ENCODE measurements around the gene ZBTB20. TPM values are rescaled to one million over a fixed set of nuclear protein-coding genes. Genes with fewer than 3 reads are reported as not detected.

ZBTB20 gene
- total and polyA plus RNA-seq, 5 experiments from 2014 or later: 16.5 to 50.8 (median 22.0) TPM

DNA sequence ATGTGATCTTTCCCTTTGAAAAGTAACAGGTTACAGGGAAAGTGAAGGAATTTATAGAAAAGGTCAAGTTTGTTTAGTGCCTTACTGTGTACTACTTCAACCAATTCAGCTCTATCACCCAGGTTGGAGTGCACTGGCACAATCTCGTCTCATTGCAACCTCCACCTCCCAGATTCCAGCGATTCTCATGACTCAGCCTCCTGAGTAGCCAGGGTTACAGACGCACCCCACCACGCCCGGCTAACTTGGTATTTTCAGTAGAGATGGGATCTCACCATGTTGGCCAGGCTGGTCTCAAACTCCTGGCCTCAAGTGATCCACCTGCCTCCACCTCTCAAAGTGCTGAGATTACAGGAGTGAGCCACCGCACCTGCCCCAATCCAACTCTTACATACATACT, 279.7 kb downstream of the ZBTB20 start:
- peaks cover 3 to 13% (median 7%) of the 10 kb centered on the region in 3 donors for H3K36me3 Mint-ChIP-seq
- H3K9me3 Mint-ChIP-seq: no peaks in the 10 kb centered on the region
- DNase-seq (no peak), ATAC-seq (no peak)
- peak overlapping the region in 2 of 10 donors; percentile 6 to 47 for H3K27ac Mint-ChIP-seq
- H3K27me3 Mint-ChIP-seq: no peaks in the 10 kb centered on the region
- H3K4me3 Mint-ChIP-seq: no peak overlapping the region
- peaks cover 23 to 53% (median 48%) of the 10 kb centered on the region in 4 donors for H3K4me1 Mint-ChIP-seq
- POLR2A ChIA-PET: no interaction called here

DNA sequence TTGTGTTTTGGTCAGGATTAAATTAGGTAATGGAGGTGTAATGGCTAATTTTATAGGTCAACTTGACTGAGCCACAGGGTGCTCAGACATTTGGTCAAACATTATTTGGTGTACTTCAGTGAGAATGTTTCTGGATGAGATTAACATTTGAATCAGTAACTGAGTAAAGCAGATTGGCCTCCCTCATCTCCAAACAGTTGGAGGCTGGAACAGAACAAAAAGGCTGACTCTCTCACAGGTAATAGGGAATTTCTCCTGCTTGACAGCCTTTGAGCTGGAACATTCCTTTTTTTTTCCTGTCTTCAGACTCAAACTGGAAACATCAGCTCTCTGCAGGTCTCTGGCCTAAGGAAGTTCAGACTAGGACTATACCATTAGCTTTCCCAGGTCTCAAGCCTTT, 280.7 kb downstream of the ZBTB20 start:
- Mint-ChIP-seq H3K9me3 (no peaks in the 10 kb centered on the region), H3K27ac (peak overlapping the region in 2 of 10 donors; percentile 39 to 41)

GRCh38 chr3:114864970-114865369, 282.1 kb downstream of the ZBTB20 start:
- Mint-ChIP-seq H3K36me3 (no peaks in the 10 kb centered on the region), H3K4me1 (peaks cover 20 to 56% (median 50%) of the 10 kb centered on the region in 4 donors), H3K27ac (peak overlapping the region in 3 of 10 donors; percentile 4 to 48 (median 7)), H3K4me3 (no peak overlapping the region), H3K9me3 (no peaks in the 10 kb centered on the region), H3K27me3 (no peaks in the 10 kb centered on the region)
- no peak for ATAC-seq
- no peak for DNase-seq
- POLR2A ChIA-PET: no interaction called here

More for the DNA sequence above, 280.7 kb downstream of the ZBTB20 start:
- H3K36me3 Mint-ChIP-seq: peaks cover 0 to 5% (median 3%) of the 10 kb centered on the region in 3 donors
- DNase-seq (no peak), ATAC-seq (no peak)
- POLR2A ChIA-PET: no interaction called here
- no peak overlapping the region for H3K4me3 Mint-ChIP-seq
- peaks cover 22 to 50% (median 46%) of the 10 kb centered on the region in 4 donors for H3K4me1 Mint-ChIP-seq
- no peaks in the 10 kb centered on the region for H3K27me3 Mint-ChIP-seq

DNA sequence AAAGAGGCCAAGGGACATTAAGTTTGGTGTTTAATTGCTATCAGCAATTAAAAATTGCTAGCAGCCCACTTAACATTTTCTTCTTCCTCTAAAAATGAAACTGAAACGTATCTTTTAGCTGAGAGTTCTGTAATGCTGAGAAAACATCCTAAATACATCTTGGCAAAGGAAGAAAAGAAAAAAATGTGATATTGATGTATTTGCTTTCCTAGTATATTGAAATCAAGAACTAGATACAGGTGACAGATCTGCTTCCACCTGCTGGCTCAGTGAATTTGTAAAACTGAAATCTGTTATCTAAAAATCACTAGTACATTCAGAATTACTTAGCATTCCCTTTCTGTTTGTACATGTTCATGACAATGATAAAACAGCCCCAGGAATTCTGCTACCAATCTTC, 283.2 kb downstream of the ZBTB20 start:
- ATAC-seq (no peak), DNase-seq (peak in 2 of 10 donors; percentile 8 to 11)
- Mint-ChIP-seq H3K9me3 (no peaks in the 10 kb centered on the region), H3K4me3 (peak overlapping the region; percentile 49 to 76 (median 63)), H3K27me3 (no peaks in the 10 kb centered on the region), H3K36me3 (peaks cover 0 to 2% (median 0%) of the 10 kb centered on the region in 3 donors), H3K4me1 (peaks cover 24 to 62% (median 55%) of the 10 kb centered on the region in 4 donors), H3K27ac (peak overlapping the region; percentile 32 to 84 (median 68))
- POLR2A ChIA-PET: no interaction called here

DNA sequence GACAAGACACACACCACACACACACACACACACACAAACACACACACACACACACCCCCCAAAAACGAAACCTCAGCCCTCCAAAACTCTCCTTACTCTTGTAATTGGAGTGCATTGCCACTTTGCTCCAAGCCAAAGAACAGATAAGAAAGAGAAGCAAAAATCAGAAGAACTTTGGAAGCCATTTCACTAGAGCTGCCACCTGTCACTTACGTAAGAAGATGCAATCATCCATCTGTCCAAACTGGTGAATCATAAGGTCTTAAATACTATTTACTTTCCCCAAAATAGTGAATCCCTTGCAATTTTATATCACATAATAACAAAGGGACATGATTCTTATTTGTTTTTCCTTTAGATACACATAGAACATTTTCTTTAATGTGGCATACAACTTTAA, 285.4 kb downstream of the ZBTB20 start:
- no peaks in the 10 kb centered on the region for H3K9me3 Mint-ChIP-seq
- no peak overlapping the region for H3K4me3 Mint-ChIP-seq
- peak overlapping the region in 4 of 10 donors; percentile 6 to 59 (median 35) for H3K27ac Mint-ChIP-seq
- POLR2A ChIA-PET: no interaction called here
- DNase-seq (no peak), ATAC-seq (no peak)
- H3K36me3 Mint-ChIP-seq: peaks cover 0 to 2% (median 0%) of the 10 kb centered on the region in 3 donors
- peaks cover 18 to 66% (median 62%) of the 10 kb centered on the region in 4 donors for H3K4me1 Mint-ChIP-seq
- H3K27me3 Mint-ChIP-seq: no peaks in the 10 kb centered on the region

GRCh38 chr3:114860531-114860930, 286.6 kb downstream of the ZBTB20 start:
- Mint-ChIP-seq H3K4me3 (no peak overlapping the region), H3K36me3 (peaks cover 0 to 2% (median 0%) of the 10 kb centered on the region in 3 donors), H3K4me1 (peaks cover 17 to 61% (median 59%) of the 10 kb centered on the region in 4 donors), H3K9me3 (no peaks in the 10 kb centered on the region), H3K27me3 (no peaks in the 10 kb centered on the region), H3K27ac (no peak overlapping the region)
- ATAC-seq (peak in 1 of 2 donors; percentile 33), DNase-seq (no peak)
- POLR2A ChIA-PET: no interaction called here

DNA sequence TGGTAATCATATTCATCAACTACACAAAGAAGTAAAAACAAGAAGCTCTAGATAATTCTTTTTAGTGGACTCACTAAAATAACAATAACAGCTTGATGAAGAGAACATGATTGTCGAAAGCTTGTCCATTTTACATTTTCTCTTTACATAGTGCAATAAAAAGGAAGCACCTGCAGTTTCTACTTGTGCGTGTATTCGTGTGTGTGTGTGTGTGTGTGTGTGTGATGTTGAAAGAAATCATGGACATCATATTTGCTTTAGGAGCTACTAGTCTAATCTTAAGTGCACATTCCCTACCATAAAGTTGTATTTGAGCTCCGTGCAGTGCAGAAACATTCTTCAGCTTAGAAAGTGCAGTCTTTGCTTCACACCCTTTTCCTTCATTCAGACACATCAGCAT, 288.8 kb downstream of the ZBTB20 start:
- ATAC-seq (no peak), DNase-seq (no peak)
- Mint-ChIP-seq H3K27me3 (no peaks in the 10 kb centered on the region), H3K4me3 (no peak overlapping the region), H3K27ac (no peak overlapping the region), H3K4me1 (peaks cover 18 to 55% (median 41%) of the 10 kb centered on the region in 4 donors), H3K9me3 (no peaks in the 10 kb centered on the region), H3K36me3 (peaks cover 0 to 11% (median 4%) of the 10 kb centered on the region in 3 donors)
- POLR2A ChIA-PET: no interaction called here

DNA sequence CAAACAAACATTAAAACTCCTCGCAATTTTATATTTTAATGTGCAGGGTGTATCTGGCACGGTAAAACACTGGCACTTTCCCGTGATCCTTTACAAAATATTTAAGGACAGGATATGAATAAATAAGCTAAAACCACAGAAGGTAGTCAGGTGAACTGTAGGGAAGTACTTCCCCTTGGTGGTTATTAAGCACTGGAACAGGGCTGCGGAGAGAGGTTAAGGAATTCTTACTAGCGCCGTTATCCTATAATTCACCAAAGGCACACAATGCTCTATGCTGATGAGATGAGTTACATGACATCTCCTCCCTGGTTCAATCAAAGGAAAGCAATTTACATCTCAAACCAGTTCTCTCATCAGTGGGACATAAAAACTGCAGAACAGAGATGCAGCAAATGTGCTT, 289.8 kb downstream of the ZBTB20 start:
- POLR2A ChIA-PET: no interaction called here
- H3K27ac Mint-ChIP-seq: no peak overlapping the region

DNA sequence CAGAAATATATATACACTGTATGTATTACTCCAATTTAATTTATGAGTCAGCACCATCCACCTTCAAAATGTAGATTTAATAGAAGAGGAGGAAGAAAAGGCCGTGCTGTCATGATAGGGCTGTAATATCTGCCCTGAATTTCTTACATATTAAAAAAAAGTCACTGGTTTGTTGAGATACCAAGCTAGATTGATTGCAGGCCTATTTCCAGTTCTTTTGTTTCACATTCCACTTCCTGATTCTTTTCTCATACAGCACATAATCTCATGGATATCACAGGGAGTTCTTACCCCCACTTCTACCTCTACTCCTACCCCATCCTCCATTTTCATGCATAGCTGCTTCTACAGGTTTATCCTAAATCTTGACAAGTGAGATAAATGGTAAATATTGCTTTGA, 290.3 kb downstream of the ZBTB20 start:
- Mint-ChIP-seq H3K27ac (no peak overlapping the region), H3K4me3 (no peak overlapping the region), H3K4me1 (peaks cover 15 to 59% (median 32%) of the 10 kb centered on the region in 4 donors), H3K36me3 (peaks cover 0 to 14% (median 4%) of the 10 kb centered on the region in 3 donors), H3K9me3 (no peaks in the 10 kb centered on the region), H3K27me3 (no peaks in the 10 kb centered on the region)
- ATAC-seq (no peak), DNase-seq (no peak)
- POLR2A ChIA-PET: no interaction called here

More for the DNA sequence above, 289.8 kb downstream of the ZBTB20 start:
- H3K27me3 Mint-ChIP-seq: no peaks in the 10 kb centered on the region
- peaks cover 15 to 59% (median 33%) of the 10 kb centered on the region in 4 donors for H3K4me1 Mint-ChIP-seq
- H3K9me3 Mint-ChIP-seq: no peaks in the 10 kb centered on the region
- H3K36me3 Mint-ChIP-seq: peaks cover 0 to 14% (median 4%) of the 10 kb centered on the region in 3 donors
- H3K4me3 Mint-ChIP-seq: no peak overlapping the region
- no peak for ATAC-seq
- DNase-seq: no peak

- Mint-ChIP-seq H3K36me3 (peaks cover 0 to 14% (median 4%) of the 10 kb centered on the region in 3 donors), H3K27ac (no peak overlapping the region), H3K9me3 (no peaks in the 10 kb centered on the region), H3K27me3 (no peaks in the 10 kb centered on the region), H3K4me3 (no peak overlapping the region), H3K4me1 (peaks cover 13 to 49% (median 27%) of the 10 kb centered on the region in 4 donors)
- POLR2A ChIA-PET: no interaction called here
- ATAC-seq (no peak), DNase-seq (no peak)
Observed at GRCh38 chr3:114855839-114856238, 291.2 kb downstream of the ZBTB20 start.

GRCh38 chr3:114852966-114853365, 294.1 kb downstream of the ZBTB20 start:
- DNase-seq (no peak), ATAC-seq (no peak)
- no peaks in the 10 kb centered on the region for H3K9me3 Mint-ChIP-seq
- H3K4me1 Mint-ChIP-seq: peaks cover 9 to 37% (median 13%) of the 10 kb centered on the region in 4 donors
- POLR2A ChIA-PET: no interaction called here
- no peaks in the 10 kb centered on the region for H3K27me3 Mint-ChIP-seq
- peaks cover 0 to 12% (median 4%) of the 10 kb centered on the region in 3 donors for H3K36me3 Mint-ChIP-seq
- H3K4me3 Mint-ChIP-seq: no peak overlapping the region
- H3K27ac Mint-ChIP-seq: no peak overlapping the region

DNA sequence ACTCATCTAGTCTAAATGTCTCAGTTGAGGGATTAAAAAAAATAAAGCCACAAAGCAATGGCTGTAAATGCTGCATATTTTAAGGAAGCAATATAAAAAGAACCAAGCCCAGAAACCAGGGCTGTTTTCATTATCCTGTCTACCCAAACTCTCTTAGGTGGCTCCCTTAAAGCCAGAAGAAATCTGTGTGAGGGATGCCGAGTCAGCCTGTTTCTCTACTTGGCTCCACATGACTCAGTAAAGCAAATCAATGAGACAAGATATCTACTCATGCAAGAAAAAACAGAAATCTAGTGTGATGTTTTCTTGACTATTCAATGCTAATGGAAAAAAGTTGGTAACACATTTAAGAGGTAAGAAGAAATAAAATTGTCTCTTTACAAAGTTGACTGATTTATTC, 296.2 kb downstream of the ZBTB20 start:
- ATAC-seq: no peak

DNA sequence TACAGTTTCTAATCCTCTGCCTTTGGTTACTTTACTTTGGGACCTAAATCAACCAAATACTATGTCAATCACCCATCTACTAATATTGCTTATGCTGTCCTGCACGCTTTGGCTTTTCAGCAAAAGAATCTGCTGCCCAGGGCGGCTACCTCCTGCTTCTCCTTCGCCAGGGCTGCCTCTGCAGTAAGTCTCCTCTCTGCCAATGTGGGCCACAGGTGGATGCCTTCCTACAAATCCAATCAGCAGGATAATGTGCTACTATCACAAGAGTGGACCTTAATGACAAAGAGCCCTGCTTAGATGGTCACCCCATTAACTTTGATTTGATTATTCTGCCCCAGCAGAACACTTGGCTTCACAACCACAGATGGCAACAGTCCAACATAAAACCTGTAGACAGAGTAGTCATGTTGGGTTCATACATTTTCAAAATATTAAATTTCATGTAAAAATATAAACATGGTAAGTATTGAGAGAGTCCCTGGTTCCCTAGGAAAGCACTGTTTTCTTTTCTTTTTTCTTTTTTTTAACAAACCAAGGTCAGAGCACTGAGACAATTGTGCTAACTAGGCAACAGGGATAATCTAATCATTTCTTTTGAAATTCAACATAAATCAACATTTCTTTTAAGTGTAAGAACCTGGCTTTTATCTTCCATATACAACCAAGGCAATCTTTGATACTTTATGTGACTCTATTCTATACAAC, 298.3 kb downstream of the ZBTB20 start:
- H3K27ac Mint-ChIP-seq: peak overlapping the region in 2 of 10 donors; percentile 18 to 52
- peaks cover 0 to 24% (median 3%) of the 10 kb centered on the region in 4 donors for H3K4me1 Mint-ChIP-seq
- DNase-seq (no peak), ATAC-seq (no peak)
- peaks cover 0 to 6% (median 5%) of the 10 kb centered on the region in 3 donors for H3K36me3 Mint-ChIP-seq
- no peaks in the 10 kb centered on the region for H3K27me3 Mint-ChIP-seq
- POLR2A ChIA-PET: no interaction called here
- H3K4me3 Mint-ChIP-seq: no peak overlapping the region
- H3K9me3 Mint-ChIP-seq: no peaks in the 10 kb centered on the region

More for the DNA sequence above, 296.2 kb downstream of the ZBTB20 start:
- H3K27me3 Mint-ChIP-seq: no peaks in the 10 kb centered on the region
- no peak overlapping the region for H3K27ac Mint-ChIP-seq
- POLR2A ChIA-PET: no interaction called here
- peaks cover 0 to 12% (median 4%) of the 10 kb centered on the region in 3 donors for H3K36me3 Mint-ChIP-seq
- peaks cover 2 to 31% (median 5%) of the 10 kb centered on the region in 4 donors for H3K4me1 Mint-ChIP-seq
- H3K4me3 Mint-ChIP-seq: no peak overlapping the region
- H3K9me3 Mint-ChIP-seq: no peaks in the 10 kb centered on the region
- no peak for DNase-seq
